Large intestine (tissue), 3 donors: ENCODE results near the gene TRMT10B. TPM values are rescaled to one million over a fixed set of nuclear protein-coding genes. Genes with fewer than 3 reads are reported as not detected.
A peak's percentile ranks its signal among the peaks of the same experiment; 100 is the strongest.
"Not testable (repeated sequence)": the region's sequence is repeated elsewhere in the genome, so short reads cannot be mapped to it uniquely, and the experiment has no call there.

Experiments used
- DNase-seq, 2 donors: peaks; one replicate each; pipeline versions ENCODE4 v3.0.0 to v3.0.0-alpha.2; 2013
- H3K27ac ChIP-seq: one replicate; pipeline ENCODE4 v1.5.1; 2013; ENCODE audit warnings: low read length
- H3K27me3 ChIP-seq: 2 replicates; pipeline ENCODE4 v1.6.1; 2013; ENCODE audit warnings: low read length; ENCODE audit not compliant: control insufficient read depth, insufficient read depth
- H3K36me3 ChIP-seq: 2 replicates; pipeline ENCODE4 v1.6.1; 2013; ENCODE audit warnings: low read length; ENCODE audit not compliant: control insufficient read depth, insufficient read depth
- H3K4me1 ChIP-seq: one replicate; pipeline ENCODE4 v1.6.1; 2013; ENCODE audit warnings: low read length; ENCODE audit not compliant: control insufficient read depth, insufficient read depth
- H3K4me3 ChIP-seq: one replicate; pipeline ENCODE4 v1.5.1; 2013; ENCODE audit warnings: low read length
- H3K9me3 ChIP-seq: one replicate; pipeline ENCODE4 v1.6.1; 2013; ENCODE audit warnings: mild to moderate bottlenecking, low read depth, low read length, moderate library complexity; ENCODE audit not compliant: control insufficient read depth
- WGBS: methylation state at CpG from one replicate; pipeline ENCODE4 v1.1.5; 2013; ENCODE audit warnings: low lambda C conversion rate; ENCODE audit not compliant: insufficient coverage; 5-methylcytosine and 5-hydroxymethylcytosine counted together
- polyA plus RNA-seq: library from polyadenylated mRNA; unstranded; fragments of 120-200 nt; gene quantifications from one replicate; pipeline ENCODE4 v1.2.1, GENCODE V29; 2013

Gene TRMT10B
- polyA plus RNA-seq, 1 donor = 25.0 TPM

DNA sequence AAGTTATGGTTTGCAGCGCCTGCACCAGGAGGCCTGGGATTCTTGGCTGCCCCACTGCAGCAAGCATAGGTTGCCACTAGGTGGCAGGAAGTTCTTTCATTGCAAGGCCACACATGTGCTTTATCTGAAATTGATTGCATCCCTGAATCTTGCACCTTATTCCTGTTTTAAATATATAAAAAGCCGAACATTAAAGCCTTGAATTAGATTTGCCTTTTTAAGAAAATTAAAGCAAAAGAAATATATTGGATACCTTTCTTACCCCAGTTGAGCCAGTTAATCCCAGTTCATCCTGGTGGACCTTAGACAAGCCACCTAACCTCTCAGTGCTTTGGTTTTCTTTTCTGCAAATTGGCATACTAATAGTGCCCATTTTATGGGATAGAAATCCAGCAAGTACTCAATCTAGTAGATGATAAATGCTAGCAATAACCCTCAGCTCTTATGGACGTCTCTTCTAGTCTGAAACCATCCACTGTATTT, 6.3 kb upstream of the TRMT10B start:
- no CpG with 5 or more reads among the region's 3 CpGs for WGBS
- Histone ChIP-seq H3K9me3 (no peaks in the 10 kb centered on the region), H3K27ac (no peak overlapping the region), H3K36me3 (no peaks in the 10 kb centered on the region), H3K27me3 (peaks cover 3% of the 10 kb centered on the region), H3K4me3 (no peak overlapping the region), H3K4me1 (no peaks in the 10 kb centered on the region)
- peak; percentile 68 to 69 for DNase-seq

DNA sequence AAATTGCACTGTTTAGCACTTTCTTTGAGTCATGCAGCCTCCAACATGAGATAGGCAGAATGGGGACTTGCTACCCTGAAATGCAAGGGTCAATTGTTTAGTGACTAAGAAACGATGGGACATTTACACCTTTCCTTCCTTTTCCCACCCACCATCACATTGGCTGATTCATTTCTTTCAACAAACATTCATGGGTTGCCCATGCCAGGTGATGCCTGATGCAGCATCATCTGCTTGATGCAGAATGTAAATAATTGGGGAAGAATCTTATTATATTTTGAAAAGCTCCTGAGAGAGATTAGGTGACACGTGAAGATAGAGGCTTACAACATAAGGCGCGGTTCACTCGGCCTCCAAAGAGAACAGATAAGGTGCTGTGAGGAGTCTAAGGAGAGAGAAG, 4.5 kb upstream of the TRMT10B start:
- no peaks in the 10 kb centered on the region for H3K9me3 ChIP-seq
- peaks cover 3% of the 10 kb centered on the region for H3K27me3 ChIP-seq
- no peak for DNase-seq
- no peaks in the 10 kb centered on the region for H3K36me3 ChIP-seq
- peaks cover under 1% of the 10 kb centered on the region for H3K4me1 ChIP-seq
- H3K4me3 ChIP-seq = no peak overlapping the region
- H3K27ac ChIP-seq = no peak overlapping the region
- 0% methylated on average over 1 of the region's 5 CpGs for WGBS

DNA sequence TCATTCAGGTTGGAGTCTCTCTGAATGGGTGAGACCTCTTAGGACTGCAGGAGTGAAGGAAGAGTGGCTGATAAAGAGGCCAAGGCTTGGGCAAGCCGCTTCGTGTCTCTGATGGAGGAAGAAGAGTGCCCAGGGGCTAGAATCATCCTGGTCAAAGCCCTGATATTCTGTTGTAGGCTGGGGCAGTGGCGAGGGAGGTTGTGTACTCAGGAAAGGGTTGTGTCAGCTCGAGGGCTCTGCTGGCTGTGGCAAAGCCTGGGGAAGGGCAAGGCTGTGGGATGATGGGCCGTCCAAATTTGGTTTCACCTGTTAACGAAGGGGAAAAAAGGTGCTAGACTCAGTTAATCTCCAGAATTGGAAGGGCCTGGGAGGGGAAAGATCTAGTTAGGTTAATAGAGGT, 2.4 kb upstream of the TRMT10B start:
- Histone ChIP-seq H3K4me3 (no peak overlapping the region), H3K9me3 (no peaks in the 10 kb centered on the region), H3K4me1 (peaks cover 6% of the 10 kb centered on the region), H3K27ac (no peak overlapping the region), H3K27me3 (no peaks in the 10 kb centered on the region), H3K36me3 (no peaks in the 10 kb centered on the region)
- no peak for DNase-seq
- WGBS = 70% methylated on average over 2 of the region's 6 CpGs

DNA sequence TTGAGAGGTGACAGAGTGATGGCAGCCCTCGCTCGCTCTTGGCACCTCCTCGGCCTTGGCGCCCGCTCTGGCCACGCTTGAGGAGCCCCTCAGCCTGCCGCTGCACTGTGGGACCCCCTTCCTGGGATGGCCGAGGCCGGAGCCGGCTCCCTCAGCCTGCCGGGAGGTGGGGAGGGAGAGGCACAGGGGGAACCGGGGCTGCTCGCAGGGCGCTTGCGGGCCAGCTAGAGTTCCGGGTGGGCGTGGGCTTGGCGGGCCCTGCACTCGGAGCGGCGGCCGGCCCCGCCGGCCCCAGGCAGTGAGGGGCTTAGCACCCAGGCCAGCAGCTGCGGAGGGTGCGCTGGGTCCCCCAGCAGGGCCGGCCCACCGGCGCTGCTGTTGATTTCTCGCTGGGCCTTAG, 1.9 kb upstream of the TRMT10B start:
- not testable (repeated sequence) for DNase-seq, H3K27ac ChIP-seq, H3K9me3 ChIP-seq, H3K4me3 ChIP-seq, H3K36me3 ChIP-seq, H3K27me3 ChIP-seq, H3K4me1 ChIP-seq
- no CpG with 5 or more reads among the region's 30 CpGs for WGBS

DNA sequence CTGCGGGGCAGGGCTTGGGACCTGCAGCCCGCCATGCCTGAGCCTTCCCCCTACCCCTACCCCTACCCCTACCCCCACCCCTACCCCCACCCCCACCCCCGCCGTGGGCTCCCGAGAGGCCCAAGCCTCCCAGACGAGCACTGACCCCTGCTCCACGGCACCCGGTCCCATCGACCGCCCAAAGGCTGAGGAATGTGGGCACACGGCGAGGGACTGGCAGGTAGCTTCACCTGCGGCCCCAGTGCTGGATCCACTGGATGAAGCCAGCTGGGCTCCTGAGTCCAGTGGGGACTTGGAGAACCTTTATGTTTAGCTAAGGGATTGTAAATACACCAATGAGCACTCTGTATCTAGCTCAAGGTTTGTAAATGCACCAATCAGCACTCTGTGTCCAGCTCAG, 1.5 kb upstream of the TRMT10B start:
- H3K27me3 ChIP-seq, H3K4me1 ChIP-seq, DNase-seq, H3K27ac ChIP-seq, H3K4me3 ChIP-seq, H3K9me3 ChIP-seq, H3K36me3 ChIP-seq: not testable (repeated sequence)
- no CpG with 5 or more reads among the region's 13 CpGs for WGBS

DNA sequence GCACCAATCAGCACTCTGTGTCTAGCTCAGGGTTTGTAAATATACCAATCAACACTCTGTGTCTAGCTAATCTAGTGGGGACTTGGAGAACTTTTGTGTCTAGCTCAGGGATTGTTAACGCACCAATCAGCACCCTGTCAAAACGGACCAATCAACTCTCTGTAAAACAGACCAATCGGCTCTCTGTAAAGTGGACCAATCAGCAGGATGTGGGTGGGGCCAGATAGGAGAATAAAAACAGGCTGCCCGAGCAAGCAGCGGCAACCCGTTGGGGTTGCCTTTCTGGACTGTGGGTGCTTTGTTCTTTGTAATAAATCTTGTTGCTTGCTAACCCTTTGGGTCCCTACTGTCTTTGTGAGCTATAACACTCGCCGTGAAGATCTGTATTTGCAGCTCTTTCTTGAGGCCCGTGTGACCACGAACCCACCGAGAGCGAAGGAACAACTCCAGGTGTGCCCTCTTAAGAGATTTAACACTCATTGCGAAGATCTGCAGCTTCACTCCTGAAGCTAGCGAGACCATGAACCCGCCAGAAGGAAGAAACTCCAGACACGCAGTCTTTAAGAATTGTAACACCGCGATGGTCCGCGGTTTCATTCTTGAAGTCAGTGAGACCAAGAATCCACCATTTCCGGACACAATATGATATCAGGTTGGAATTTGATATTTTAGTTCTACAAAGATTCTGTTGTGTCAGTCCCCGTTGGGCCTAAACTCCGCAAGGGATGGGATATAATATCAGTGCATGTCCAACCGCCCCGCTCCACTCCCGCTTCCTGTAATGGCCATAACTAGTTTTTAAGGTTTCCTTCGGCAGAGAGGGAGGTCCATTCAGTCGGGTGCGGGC, 740 bp upstream of the TRMT10B start:
- no peak for DNase-seq
- H3K36me3 ChIP-seq = peaks cover 2% of the 10 kb centered on the region
- no CpG with 5 or more reads among the region's 29 CpGs for WGBS
- H3K27ac ChIP-seq = no peak overlapping the region
- peak overlapping the region; percentile 97 for H3K4me3 ChIP-seq
- no peaks in the 10 kb centered on the region for H3K27me3 ChIP-seq
- no peaks in the 10 kb centered on the region for H3K9me3 ChIP-seq
- H3K4me1 ChIP-seq = peaks cover 6% of the 10 kb centered on the region

DNA sequence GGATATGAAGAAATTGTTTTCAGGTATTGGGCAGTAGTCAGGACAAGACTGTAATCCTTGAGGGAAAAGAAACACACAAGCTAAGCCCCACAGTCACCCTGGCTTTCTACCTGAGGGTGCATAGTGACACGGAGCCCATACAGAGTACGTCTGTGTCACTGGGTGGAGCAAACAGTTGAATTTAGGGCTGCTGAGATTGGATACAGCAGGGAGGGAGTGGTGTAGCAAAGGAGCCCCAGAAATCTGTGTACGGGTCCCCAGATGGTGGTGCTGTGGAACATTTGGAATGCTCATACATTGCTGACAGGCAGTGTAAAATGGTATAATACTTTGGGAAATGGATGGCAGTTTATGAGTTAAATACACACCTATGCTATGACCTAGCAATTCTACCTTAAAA, 5.1 kb downstream of the TRMT10B start:
- H3K4me1 ChIP-seq = peaks cover 19% of the 10 kb centered on the region
- no peak overlapping the region for H3K4me3 ChIP-seq
- H3K36me3 ChIP-seq = peaks cover 2% of the 10 kb centered on the region
- WGBS = no CpG with 5 or more reads among the region's 3 CpGs
- no peaks in the 10 kb centered on the region for H3K9me3 ChIP-seq
- H3K27me3 ChIP-seq = no peaks in the 10 kb centered on the region
- no peak overlapping the region for H3K27ac ChIP-seq
- no peak for DNase-seq

DNA sequence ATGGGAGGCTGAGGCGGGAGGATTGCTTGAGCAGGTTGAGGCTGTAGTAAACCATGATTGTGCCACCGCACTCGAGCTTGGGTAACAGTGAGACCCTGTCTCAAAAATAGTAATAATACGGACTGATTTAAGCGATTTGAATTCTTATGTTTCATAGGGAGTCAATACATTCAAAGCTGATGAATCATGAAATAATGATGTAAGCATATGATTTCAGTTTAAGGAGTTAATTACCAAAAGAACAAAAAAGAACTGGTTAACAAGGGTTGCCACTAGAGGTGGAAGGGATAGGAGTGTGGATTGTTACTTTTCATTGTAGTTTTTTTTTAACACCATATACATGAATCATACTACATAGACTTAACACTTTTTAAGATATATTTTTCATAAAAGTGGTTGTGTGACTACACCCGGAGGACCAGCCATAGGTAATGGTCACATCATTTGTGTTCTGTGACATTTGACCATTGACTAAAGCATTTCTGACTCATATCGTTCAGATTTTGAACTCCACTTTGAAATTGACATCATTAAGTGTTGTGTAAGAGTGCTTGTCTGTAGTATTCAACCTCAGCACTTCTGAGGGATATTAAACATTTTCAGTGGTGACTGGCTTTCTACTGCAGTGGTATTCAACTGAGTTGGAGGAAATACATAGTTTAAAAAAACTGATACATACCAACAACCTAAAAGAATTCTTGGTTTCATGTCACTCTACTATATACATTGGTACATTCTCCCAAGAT, 7.0 kb downstream of the TRMT10B start:
- peak; percentile 49 to 79 for DNase-seq
- peaks cover 13% of the 10 kb centered on the region for H3K4me1 ChIP-seq
- WGBS = 100% methylated on average over 1 of the region's 7 CpGs
- H3K4me3 ChIP-seq = no peak overlapping the region
- no peaks in the 10 kb centered on the region for H3K27me3 ChIP-seq
- H3K27ac ChIP-seq = peak overlapping the region; percentile 81
- peaks cover 6% of the 10 kb centered on the region for H3K36me3 ChIP-seq
- no peaks in the 10 kb centered on the region for H3K9me3 ChIP-seq

DNA sequence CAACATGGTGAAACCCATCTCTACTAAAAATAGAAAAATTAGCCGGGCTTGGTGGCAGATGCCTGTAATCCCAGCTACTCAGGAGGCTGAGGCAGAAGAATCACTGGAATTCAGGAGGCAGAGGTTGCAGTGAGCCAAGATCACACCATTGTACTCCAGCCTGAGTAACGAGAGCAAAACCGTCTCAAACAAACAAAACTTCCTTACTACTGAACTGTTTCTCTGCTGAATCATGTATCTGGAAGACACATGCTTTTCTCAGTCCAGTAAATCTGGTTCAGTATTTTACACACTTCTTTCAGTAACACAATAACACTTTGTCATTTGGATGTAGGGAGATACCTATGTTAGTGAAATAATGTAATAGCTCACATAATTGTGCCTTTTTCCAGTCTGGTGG, 7.9 kb downstream of the TRMT10B start:
- WGBS = no CpG with 5 or more reads among the region's 3 CpGs
- Histone ChIP-seq H3K9me3 (no peaks in the 10 kb centered on the region), H3K27ac (peak overlapping the region; percentile 81), H3K4me3 (no peak overlapping the region), H3K36me3 (peaks cover 6% of the 10 kb centered on the region), H3K4me1 (peaks cover 13% of the 10 kb centered on the region), H3K27me3 (no peaks in the 10 kb centered on the region)
- peak in 1 of 2 donors; percentile 62 for DNase-seq

DNA sequence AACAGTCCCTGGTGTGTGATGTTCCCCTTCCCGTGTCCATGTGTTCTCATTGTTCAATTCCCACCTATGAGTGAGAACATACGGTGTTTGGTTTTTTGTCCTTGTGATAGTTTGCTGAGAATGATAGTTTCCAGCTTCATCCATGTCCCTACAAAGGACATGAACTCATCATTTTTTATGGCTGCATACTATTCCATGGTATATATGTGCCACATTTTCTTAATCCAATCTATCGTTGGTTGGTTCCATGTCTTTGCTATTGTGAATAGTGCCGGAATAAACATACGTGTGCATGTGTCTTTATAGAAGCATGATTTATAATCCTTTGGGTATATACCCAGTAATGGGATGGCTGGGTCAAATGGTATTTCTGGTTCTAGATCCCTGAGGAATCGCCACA, 11.7 kb downstream of the TRMT10B start:
- no CpG with 5 or more reads among the region's 6 CpGs for WGBS
- H3K4me3 ChIP-seq, H3K27ac ChIP-seq, DNase-seq, H3K9me3 ChIP-seq, H3K27me3 ChIP-seq: not testable (repeated sequence)
- H3K36me3 ChIP-seq = peaks cover 17% of the 10 kb centered on the region
- peaks cover 10% of the 10 kb centered on the region for H3K4me1 ChIP-seq
